Measurements from ENCODE around the gene PAQR5.
"Not testable (repeated sequence)": the region's sequence is repeated elsewhere in the genome, so short reads cannot be mapped to it uniquely, and the experiment has no call there.

PAQR5 gene

GRCh38 chr15:69319384-69320375, 21.0 kb downstream of the PAQR5 start:
- H3K4me1 Mint-ChIP-seq: peaks cover 21% of the 10 kb centered on the region
- no peak overlapping the region for H3K4me3 Mint-ChIP-seq
- no peak for DNase-seq
- H3K27me3 Mint-ChIP-seq: peaks cover 53% of the 10 kb centered on the region
- H3K27ac Mint-ChIP-seq: peak overlapping the region; percentile 34 to 38
- no peak for ATAC-seq
- H3K9me3 Mint-ChIP-seq: no peaks in the 10 kb centered on the region

GRCh38 chr15:69320977-69321554, 22.4 kb downstream of the PAQR5 start:
- ATAC-seq (peak; percentile 91), DNase-seq (no peak)
- Mint-ChIP-seq H3K4me3 (peak overlapping the region; percentile 1 to 10), H3K9me3 (no peaks in the 10 kb centered on the region), H3K4me1 (peaks cover 21% of the 10 kb centered on the region), H3K27me3 (peaks cover 62% of the 10 kb centered on the region), H3K27ac (peak overlapping the region in 1 of 2 donors; percentile 4)

DNA sequence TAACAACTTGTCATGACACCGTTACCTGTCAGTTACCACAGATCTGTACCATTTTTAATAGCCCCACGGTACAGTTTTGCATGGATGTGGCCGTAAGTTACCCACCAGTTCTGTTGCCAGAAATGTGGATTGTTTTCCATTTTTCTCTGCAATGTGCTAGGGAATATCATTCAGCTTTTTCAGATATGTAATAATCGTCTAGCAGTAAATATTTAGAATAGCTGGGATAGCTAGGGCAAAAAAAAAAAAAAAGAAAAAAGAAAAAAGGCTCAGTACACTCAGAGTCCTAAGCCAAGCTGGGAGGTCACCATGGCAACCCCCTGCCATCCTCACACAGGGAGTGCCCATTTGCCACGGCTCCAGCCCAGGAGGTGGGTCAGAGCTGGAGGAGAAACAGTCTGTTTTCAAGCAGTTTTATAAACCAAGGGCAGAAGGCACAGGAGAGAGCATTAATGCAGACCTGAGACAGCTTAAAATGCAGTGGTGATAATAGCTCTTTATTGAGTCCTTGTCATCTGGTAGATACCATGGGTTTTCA, 25.2 kb downstream of the PAQR5 start:
- peak overlapping the region in 1 of 2 donors; percentile 74 for H3K27ac Mint-ChIP-seq

GRCh38 chr15:69324565-69324964, 25.9 kb downstream of the PAQR5 start:
- Mint-ChIP-seq H3K27ac (no peak overlapping the region), H3K9me3 (no peaks in the 10 kb centered on the region), H3K4me1 (peaks cover 20% of the 10 kb centered on the region), H3K4me3 (no peak overlapping the region), H3K27me3 (peaks cover 42% of the 10 kb centered on the region)
- no peak for ATAC-seq
- DNase-seq: no peak

More for the DNA sequence above, 25.2 kb downstream of the PAQR5 start:
- peaks cover 21% of the 10 kb centered on the region for H3K4me1 Mint-ChIP-seq
- no peak for ATAC-seq
- no peak for DNase-seq
- H3K9me3 Mint-ChIP-seq: no peaks in the 10 kb centered on the region
- H3K4me3 Mint-ChIP-seq: no peak overlapping the region
- peaks cover 46% of the 10 kb centered on the region for H3K27me3 Mint-ChIP-seq

DNA sequence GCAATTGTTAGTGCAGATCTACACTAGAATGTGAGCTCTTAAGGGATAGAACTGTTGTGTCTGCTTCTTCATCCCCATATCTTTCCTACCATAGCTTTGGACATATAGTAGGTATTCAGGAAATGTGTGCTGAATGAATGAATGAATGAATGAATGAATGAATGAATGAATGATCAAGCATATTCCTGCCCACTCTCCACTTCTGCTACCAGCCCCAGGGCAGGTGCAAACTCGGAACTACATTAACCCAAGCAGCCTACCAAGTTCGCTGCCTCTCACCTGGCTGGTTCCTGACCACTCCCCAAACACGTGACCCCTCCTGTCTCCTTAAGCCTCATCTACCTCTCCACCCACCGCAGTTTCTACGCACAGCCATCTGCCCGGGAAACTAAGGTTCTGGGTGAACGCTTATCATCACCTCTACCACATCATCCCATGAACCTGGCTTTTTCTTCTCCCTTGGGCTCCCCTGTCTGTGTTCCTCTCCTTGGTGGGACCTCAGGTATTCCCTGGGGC, 26.8 kb downstream of the PAQR5 start:
- no peak overlapping the region for H3K27ac Mint-ChIP-seq
- DNase-seq: no peak
- peaks cover 13% of the 10 kb centered on the region for H3K4me1 Mint-ChIP-seq
- no peaks in the 10 kb centered on the region for H3K9me3 Mint-ChIP-seq
- H3K27me3 Mint-ChIP-seq: peaks cover 38% of the 10 kb centered on the region
- no peak for ATAC-seq
- no peak overlapping the region for H3K4me3 Mint-ChIP-seq

DNA sequence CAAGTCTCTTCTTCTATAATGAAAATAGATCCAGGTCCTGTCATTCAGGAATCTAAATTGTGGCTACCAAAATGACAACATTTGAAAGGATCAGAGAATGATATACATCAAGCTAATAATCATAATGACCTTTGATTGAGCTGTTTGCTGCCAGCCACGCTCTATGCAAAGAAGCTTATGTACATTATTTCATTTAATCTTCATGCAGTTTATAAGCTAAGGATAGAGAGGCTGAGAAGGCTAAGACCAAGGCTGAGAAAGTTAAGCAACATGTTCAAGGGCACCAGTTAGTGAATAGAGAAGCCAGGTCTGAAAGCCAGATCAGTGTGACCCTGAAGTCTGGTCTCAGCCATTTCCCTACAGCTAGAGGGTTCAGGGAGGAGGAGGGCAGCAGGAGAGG, 29.4 kb downstream of the PAQR5 start:
- DNase-seq: no peak
- H3K27ac Mint-ChIP-seq: no peak overlapping the region
- ATAC-seq: no peak
- no peaks in the 10 kb centered on the region for H3K9me3 Mint-ChIP-seq
- H3K4me1 Mint-ChIP-seq: no peaks in the 10 kb centered on the region
- peaks cover 26% of the 10 kb centered on the region for H3K27me3 Mint-ChIP-seq
- no peak overlapping the region for H3K4me3 Mint-ChIP-seq

GRCh38 chr15:69328739-69329138, 30.0 kb downstream of the PAQR5 start:
- Mint-ChIP-seq H3K9me3 (no peaks in the 10 kb centered on the region), H3K4me3 (no peak overlapping the region), H3K4me1 (no peaks in the 10 kb centered on the region), H3K27ac (no peak overlapping the region), H3K27me3 (peaks cover 25% of the 10 kb centered on the region)
- ATAC-seq (no peak), DNase-seq (no peak)

DNA sequence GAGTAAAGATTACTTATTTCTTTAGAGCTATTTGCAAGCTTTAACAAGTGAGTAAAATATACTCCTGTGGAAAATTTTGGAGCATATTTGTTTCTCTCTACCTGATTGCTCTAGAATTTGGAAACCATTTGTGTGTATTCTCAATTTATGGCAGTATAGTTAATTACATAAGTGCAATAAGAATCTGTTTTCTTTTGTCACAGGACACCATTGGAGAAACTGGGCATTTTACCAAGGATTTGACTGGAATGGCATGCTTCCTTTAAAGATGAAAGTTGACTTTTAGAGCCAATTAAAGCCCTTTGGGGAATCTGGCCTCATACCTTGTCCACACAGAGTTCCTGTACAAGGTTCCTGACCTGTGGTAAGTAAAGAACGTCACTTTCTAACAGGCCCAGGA, 38.4 kb downstream of the PAQR5 start:
- ATAC-seq: no peak
- Mint-ChIP-seq H3K27ac (no peak overlapping the region), H3K4me3 (no peak overlapping the region), H3K9me3 (no peaks in the 10 kb centered on the region), H3K4me1 (no peaks in the 10 kb centered on the region), H3K27me3 (no peaks in the 10 kb centered on the region)
- DNase-seq: no peak

DNA sequence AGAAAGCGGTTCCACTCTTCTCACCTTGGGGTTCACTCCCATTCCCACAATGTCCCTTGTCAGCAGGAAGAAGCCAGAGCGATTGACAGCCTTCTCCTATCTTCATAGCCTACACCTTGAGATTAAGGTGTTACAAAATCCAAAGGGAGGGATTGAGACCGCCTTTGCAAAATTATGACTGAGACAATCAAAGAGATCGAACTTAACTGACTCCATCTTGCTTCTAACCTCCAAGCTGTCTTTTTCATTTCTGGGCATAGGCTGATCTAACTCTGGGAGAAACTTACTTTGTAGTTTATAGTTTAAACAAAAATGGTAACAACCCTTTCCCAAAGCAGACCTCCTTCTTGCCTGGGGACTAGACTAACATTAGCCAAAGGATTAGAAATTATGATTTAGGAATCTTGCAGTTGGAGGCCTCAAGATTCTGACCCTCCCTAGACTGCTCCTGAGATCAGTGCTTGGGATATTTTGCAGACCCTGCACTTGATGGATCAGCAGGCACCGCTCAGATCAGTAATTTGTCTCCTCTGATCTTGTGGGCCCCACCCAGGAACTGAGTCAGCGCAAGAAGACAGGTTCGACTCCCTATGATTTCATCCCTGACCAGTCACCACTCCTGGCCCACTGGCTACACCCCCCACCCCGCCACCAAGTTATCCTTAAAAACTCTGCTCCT, 40.0 kb downstream of the PAQR5 start:
- no peak for DNase-seq
- H3K4me3 Mint-ChIP-seq: no peak overlapping the region
- no peaks in the 10 kb centered on the region for H3K4me1 Mint-ChIP-seq
- no peak overlapping the region for H3K27ac Mint-ChIP-seq
- no peak for ATAC-seq
- peaks cover 15% of the 10 kb centered on the region for H3K27me3 Mint-ChIP-seq
- H3K9me3 Mint-ChIP-seq: no peaks in the 10 kb centered on the region

- not testable (repeated sequence) for H3K4me3 Mint-ChIP-seq, H3K4me1 Mint-ChIP-seq, DNase-seq, ATAC-seq, H3K9me3 Mint-ChIP-seq, H3K27ac Mint-ChIP-seq
- peaks cover 20% of the 10 kb centered on the region for H3K27me3 Mint-ChIP-seq
Observed at GRCh38 chr15:69339214-69339543, 40.5 kb downstream of the PAQR5 start.

DNA sequence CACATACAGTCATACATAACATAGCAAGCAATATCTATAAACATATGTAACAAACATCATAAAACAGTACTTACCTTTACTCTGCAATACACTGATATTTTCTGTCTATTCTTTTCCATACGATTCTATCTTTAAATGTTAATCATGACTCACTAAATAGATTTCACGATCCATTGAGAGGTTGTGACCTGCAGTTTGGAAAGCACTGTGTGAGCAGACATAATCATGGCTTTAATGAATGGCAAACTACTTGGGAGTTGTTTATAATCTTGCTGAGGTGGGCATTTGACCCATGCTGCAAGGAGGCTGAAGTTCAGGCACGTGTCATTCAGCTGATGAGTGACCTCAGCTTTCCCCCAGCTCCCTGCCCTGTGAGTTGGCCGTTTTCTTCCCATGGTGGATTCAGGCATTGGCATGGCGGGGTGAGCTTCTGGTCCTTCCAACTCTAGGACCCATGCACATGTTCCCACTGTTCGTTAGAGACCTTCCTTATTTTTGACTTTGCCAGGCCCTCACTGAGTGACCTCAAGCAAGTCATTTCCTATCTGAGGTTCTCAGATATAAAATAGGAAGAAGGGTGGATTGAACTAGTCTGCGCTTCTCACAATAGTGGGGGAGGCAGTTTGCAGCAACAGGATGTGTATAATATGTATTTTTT, 41.7 kb downstream of the PAQR5 start:
- H3K9me3 Mint-ChIP-seq: no peaks in the 10 kb centered on the region
- no peak overlapping the region for H3K27ac Mint-ChIP-seq
- no peaks in the 10 kb centered on the region for H3K4me1 Mint-ChIP-seq
- H3K4me3 Mint-ChIP-seq: no peak overlapping the region
- H3K27me3 Mint-ChIP-seq: peaks cover 20% of the 10 kb centered on the region
- DNase-seq (no peak), ATAC-seq (no peak)

DNA sequence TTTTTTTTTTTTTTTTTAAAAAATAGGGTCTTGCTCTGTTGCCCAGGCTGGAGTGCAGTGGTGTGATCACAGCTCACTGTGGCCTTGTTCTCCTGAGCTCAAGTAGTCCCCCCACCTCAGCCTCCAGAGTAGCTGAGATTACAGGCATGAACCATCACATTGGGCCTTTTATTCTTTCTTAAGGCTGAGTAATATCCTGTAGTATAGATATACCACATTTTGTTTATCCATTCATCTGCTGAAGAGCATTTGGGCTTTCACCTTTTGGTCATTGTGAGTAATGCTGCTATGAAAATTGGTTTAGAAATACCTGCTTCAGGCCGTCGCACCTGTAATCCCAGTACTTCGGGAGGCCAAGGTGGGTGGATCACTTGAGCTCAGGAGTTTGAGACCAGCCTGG, 42.6 kb downstream of the PAQR5 start:
- peak overlapping the region in 1 of 2 donors; percentile 37 for H3K27ac Mint-ChIP-seq
- no peaks in the 10 kb centered on the region for H3K9me3 Mint-ChIP-seq
- peaks cover 20% of the 10 kb centered on the region for H3K27me3 Mint-ChIP-seq
- no peak for ATAC-seq
- DNase-seq: no peak
- H3K4me1 Mint-ChIP-seq: no peaks in the 10 kb centered on the region
- H3K4me3 Mint-ChIP-seq: no peak overlapping the region

DNA sequence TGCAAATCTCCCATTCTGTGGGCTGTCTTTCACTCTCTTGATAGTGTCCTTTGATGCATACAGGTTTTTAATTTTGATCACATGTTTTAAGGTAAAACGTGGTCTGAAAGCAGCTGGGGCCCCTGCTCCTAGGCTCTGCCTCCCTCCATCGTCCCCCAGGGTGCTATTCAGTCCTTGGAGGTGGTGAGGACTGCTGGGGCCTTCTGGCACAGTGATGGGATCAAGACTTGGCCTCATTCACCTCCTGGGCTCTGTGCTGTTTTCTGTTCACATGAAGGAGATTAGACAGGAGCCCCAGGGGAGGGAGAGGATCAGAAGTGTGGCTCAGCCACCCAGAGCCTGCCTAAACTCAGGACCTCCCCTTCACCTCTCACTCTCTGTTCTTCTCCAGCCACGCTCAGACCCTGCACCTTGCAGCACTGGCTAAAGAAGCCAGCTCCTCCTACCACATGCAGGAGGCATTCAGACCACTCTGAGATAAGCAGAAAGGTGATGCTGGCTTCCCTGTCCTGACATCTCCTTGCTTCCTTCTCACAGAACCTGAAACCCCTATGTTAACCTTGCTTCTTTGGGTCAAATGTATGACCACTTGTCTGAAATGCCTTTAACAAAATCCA, 43.9 kb downstream of the PAQR5 start:
- Mint-ChIP-seq H3K27ac (no peak overlapping the region), H3K9me3 (no peaks in the 10 kb centered on the region), H3K4me1 (no peaks in the 10 kb centered on the region), H3K27me3 (peaks cover 20% of the 10 kb centered on the region), H3K4me3 (no peak overlapping the region)
- ATAC-seq (no peak), DNase-seq (no peak)

DNA sequence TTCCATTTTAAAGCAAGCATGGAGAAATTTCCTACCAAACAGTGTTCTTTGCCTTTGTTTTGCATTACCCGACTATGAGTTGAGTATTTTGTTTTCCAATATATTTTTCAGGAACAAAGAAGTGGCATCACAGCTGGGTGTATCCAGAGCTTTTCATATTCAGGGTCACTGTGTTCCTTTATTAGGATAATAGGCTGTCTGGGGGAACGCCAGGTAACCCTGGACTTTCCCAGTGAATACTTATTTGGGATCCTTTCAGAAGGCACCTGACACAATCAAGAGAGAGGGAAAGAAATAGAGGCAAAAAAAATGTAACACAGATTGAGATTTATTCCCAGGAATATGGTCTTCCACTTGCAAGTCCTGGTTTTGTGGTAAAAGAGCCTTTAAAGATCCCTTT, 44.4 kb downstream of the PAQR5 start:
- no peak for ATAC-seq
- Mint-ChIP-seq H3K27ac (no peak overlapping the region), H3K27me3 (peaks cover 20% of the 10 kb centered on the region), H3K4me1 (no peaks in the 10 kb centered on the region), H3K4me3 (no peak overlapping the region), H3K9me3 (no peaks in the 10 kb centered on the region)
- no peak for DNase-seq

- no peak for ATAC-seq
- Mint-ChIP-seq H3K4me3 (no peak overlapping the region), H3K27me3 (peaks cover 20% of the 10 kb centered on the region), H3K4me1 (no peaks in the 10 kb centered on the region), H3K27ac (no peak overlapping the region), H3K9me3 (no peaks in the 10 kb centered on the region)
- no peak for DNase-seq
Observed at GRCh38 chr15:69344238-69344637, 45.5 kb downstream of the PAQR5 start.
